ACC112 (cell line): ENCODE data around the gene C6orf15.

Experiments used
- H2AFZ ChIP-seq: fragments of 200-600 bp; sonication (generic); one replicate; pipeline ENCODE4 v1.6.0; 2017; ENCODE audit warnings: antibody characterized with exemption, low read length; ENCODE audit not compliant: unreplicated experiment
- H3K27ac ChIP-seq: fragments of 200-600 bp; sonication (generic); 2 replicates; pipeline ENCODE4 v1.5.1; 2014; ENCODE audit warnings: low read depth, mild to moderate bottlenecking, antibody characterized with exemption, low read length, moderate library complexity
- H3K27me3 ChIP-seq: fragments of 200-600 bp; sonication (generic); 2 replicates; pipeline ENCODE4 v1.6.1; 2014; ENCODE audit warnings: mild to moderate bottlenecking, antibody characterized with exemption, low read length, moderate library complexity, mixed read lengths; ENCODE audit not compliant: insufficient read depth
- H3K36me3 ChIP-seq: fragments of 200-600 bp; sonication (generic); 2 replicates; pipeline ENCODE4 v1.6.1; 2016; ENCODE audit warnings: mild to moderate bottlenecking, antibody characterized with exemption, low read length, moderate library complexity, mixed read lengths; ENCODE audit not compliant: insufficient read depth
- H3K4me1 ChIP-seq: fragments of 200-600 bp; sonication (generic); one replicate; pipeline ENCODE4 v1.6.1; 2016; ENCODE audit warnings: low read length, mixed read lengths; ENCODE audit not compliant: insufficient read depth, unreplicated experiment, control insufficient read depth
- H3K4me3 ChIP-seq: fragments of 200-600 bp; sonication (generic); 2 replicates; pipeline ENCODE4 v1.5.1; 2014; ENCODE audit warnings: mild to moderate bottlenecking, low read depth, low read length
- H3K79me2 ChIP-seq: fragments of 200-600 bp; sonication (generic); one replicate; pipeline ENCODE4 v1.6.0; 2016; ENCODE audit warnings: low read length; ENCODE audit not compliant: control insufficient read depth, unreplicated experiment, insufficient read depth

Gene C6orf15

GRCh38 chr6:31145386-31145785, 33.0 kb upstream of the C6orf15 start:
- H3K79me2 ChIP-seq: no peaks in the 10 kb centered on the region
- no peak overlapping the region for H3K27ac ChIP-seq
- no peaks in the 10 kb centered on the region for H3K36me3 ChIP-seq

GRCh38 chr6:31144970-31145340, 32.6 kb upstream of the C6orf15 start:
- no peak overlapping the region for H2AFZ ChIP-seq
- H3K4me3 ChIP-seq: no peak overlapping the region
- H3K36me3 ChIP-seq: no peaks in the 10 kb centered on the region
- peaks cover 8% of the 10 kb centered on the region for H3K4me1 ChIP-seq
- H3K27ac ChIP-seq: no peak overlapping the region
- H3K27me3 ChIP-seq: no peaks in the 10 kb centered on the region
- H3K79me2 ChIP-seq: no peaks in the 10 kb centered on the region

More at GRCh38 chr6:31145386-31145785, 33.0 kb upstream of the C6orf15 start:
- H3K27me3 ChIP-seq: no peaks in the 10 kb centered on the region
- peaks cover 8% of the 10 kb centered on the region for H3K4me1 ChIP-seq
- no peak overlapping the region for H3K4me3 ChIP-seq
- H2AFZ ChIP-seq: no peak overlapping the region

GRCh38 chr6:31144296-31144969, 32.1 kb upstream of the C6orf15 start:
- H3K27me3 ChIP-seq: no peaks in the 10 kb centered on the region
- no peak overlapping the region for H2AFZ ChIP-seq
- no peak overlapping the region for H3K4me3 ChIP-seq
- peaks cover 11% of the 10 kb centered on the region for H3K4me1 ChIP-seq
- H3K36me3 ChIP-seq: no peaks in the 10 kb centered on the region
- H3K79me2 ChIP-seq: no peaks in the 10 kb centered on the region
- no peak overlapping the region for H3K27ac ChIP-seq

- Histone ChIP-seq H2AFZ (no peak overlapping the region), H3K4me1 (peaks cover 12% of the 10 kb centered on the region), H3K4me3 (no peak overlapping the region), H3K27ac (peak overlapping the region; percentile 47), H3K79me2 (no peaks in the 10 kb centered on the region), H3K27me3 (no peaks in the 10 kb centered on the region), H3K36me3 (no peaks in the 10 kb centered on the region)
Observed at GRCh38 chr6:31143148-31143547, 30.8 kb upstream of the C6orf15 start.

GRCh38 chr6:31142361-31142761, 30.0 kb upstream of the C6orf15 start:
- Histone ChIP-seq H3K27ac (no peak overlapping the region), H3K4me3 (no peak overlapping the region), H3K27me3 (no peaks in the 10 kb centered on the region), H3K4me1 (peaks cover 12% of the 10 kb centered on the region), H2AFZ (no peak overlapping the region), H3K79me2 (no peaks in the 10 kb centered on the region), H3K36me3 (no peaks in the 10 kb centered on the region)

- Histone ChIP-seq H3K36me3 (no peaks in the 10 kb centered on the region), H3K79me2 (no peaks in the 10 kb centered on the region), H3K4me3 (no peak overlapping the region), H2AFZ (no peak overlapping the region), H3K27me3 (no peaks in the 10 kb centered on the region), H3K27ac (no peak overlapping the region), H3K4me1 (peaks cover 12% of the 10 kb centered on the region)
Observed at GRCh38 chr6:31140643-31141042, 28.3 kb upstream of the C6orf15 start.

GRCh38 chr6:31139599-31139998, 27.2 kb upstream of the C6orf15 start:
- Histone ChIP-seq H3K4me1 (peaks cover 12% of the 10 kb centered on the region), H3K79me2 (no peaks in the 10 kb centered on the region), H3K27me3 (no peaks in the 10 kb centered on the region), H3K4me3 (no peak overlapping the region), H2AFZ (no peak overlapping the region), H3K27ac (no peak overlapping the region), H3K36me3 (no peaks in the 10 kb centered on the region)

GRCh38 chr6:31138982-31139381, 26.6 kb upstream of the C6orf15 start, which contains the start of gene PSORS1C2:
PSORS1C2 (minus strand) TSS chr6:31139066; CDS start chr6:31139026, 40 bp downstream.
- Histone ChIP-seq H3K4me1 (peaks cover 12% of the 10 kb centered on the region), H2AFZ (no peak within 1 kb of the TSS), H3K4me3 (peak within 1 kb of the TSS; percentile 49), H3K36me3 (no peaks in the 10 kb centered on the region), H3K79me2 (no peaks in the 10 kb centered on the region), H3K27me3 (no peaks in the 10 kb centered on the region), H3K27ac (no peak within 1 kb of the TSS)

GRCh38 chr6:31135710-31136109, 23.3 kb upstream of the C6orf15 start:
- H3K27ac ChIP-seq: no peak overlapping the region
- no peaks in the 10 kb centered on the region for H3K27me3 ChIP-seq
- no peak overlapping the region for H3K4me3 ChIP-seq
- peaks cover 4% of the 10 kb centered on the region for H3K4me1 ChIP-seq
- no peaks in the 10 kb centered on the region for H3K79me2 ChIP-seq
- H2AFZ ChIP-seq: no peak overlapping the region
- no peaks in the 10 kb centered on the region for H3K36me3 ChIP-seq

GRCh38 chr6:31132806-31133205, 20.4 kb upstream of the C6orf15 start:
- H3K4me1 ChIP-seq: no peaks in the 10 kb centered on the region
- no peak overlapping the region for H3K4me3 ChIP-seq
- no peak overlapping the region for H3K27ac ChIP-seq
- H3K36me3 ChIP-seq: no peaks in the 10 kb centered on the region
- H3K79me2 ChIP-seq: no peaks in the 10 kb centered on the region
- H3K27me3 ChIP-seq: 0 out of 2 replicates have a peak, but pooled peaks cover 7% of the 10 kb centered on the region
- no peak overlapping the region for H2AFZ ChIP-seq

GRCh38 chr6:31131595-31131994, 19.2 kb upstream of the C6orf15 start:
- no peaks in the 10 kb centered on the region for H3K79me2 ChIP-seq
- H2AFZ ChIP-seq: no peak overlapping the region
- H3K4me3 ChIP-seq: no peak overlapping the region
- 0 out of 2 replicates have a peak, but pooled peaks cover 7% of the 10 kb centered on the region for H3K27me3 ChIP-seq
- H3K4me1 ChIP-seq: peaks cover 1% of the 10 kb centered on the region
- no peak overlapping the region for H3K27ac ChIP-seq
- no peaks in the 10 kb centered on the region for H3K36me3 ChIP-seq
